ENCODE measurements around the gene PPP1R3G. TPM values are rescaled to one million over a fixed set of nuclear protein-coding genes. Genes with fewer than 3 reads are reported as not detected.

PPP1R3G gene
- total and polyA plus RNA-seq, 2 of the 13 experiments (the other 11 are each of a cell fraction or from before 2014, with no cell fraction given): 1.2 to 1.3 TPM

DNA sequence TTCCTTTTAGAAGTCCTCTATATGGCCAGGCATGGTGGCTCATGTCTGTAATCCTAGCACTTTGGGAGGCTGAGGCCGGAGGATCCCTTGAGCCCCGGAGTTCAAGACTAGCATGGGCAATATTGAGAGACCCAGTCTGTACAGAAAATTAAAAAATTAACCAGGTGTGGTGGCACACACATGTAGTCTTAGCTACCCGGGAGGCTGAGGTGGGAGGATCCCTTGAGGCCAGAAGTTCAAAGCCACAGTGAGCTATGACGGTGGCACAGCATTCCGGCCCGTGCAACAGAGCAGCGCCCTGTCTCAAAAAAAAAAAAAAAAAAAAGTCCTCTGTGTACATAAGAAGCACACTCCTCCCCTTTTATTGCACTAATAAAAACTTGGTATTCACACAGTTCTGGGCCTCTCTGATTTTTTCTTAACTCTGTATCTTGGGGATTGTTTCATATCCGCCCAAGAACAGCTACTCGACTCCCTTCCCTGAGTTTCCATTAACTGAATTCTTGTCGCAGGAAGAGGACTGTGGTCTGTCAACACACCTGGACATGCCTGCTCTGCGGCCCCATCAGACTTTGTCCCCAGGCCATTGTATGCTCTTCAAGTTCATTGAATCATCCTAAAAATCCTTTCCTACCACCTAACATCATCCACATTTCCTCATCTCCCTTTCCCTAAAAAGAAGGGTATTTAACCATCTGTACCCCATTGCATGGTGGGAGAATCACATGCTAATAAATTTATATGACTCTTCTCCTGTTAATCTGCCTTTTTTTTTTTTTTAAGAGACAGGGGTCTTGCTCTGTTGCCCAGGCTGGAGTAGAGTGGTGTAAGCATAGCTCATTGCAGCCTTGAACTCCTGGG lies 25.9 kb upstream of the PPP1R3G start (continued):
- TF ChIP-seq, protein P1, sequence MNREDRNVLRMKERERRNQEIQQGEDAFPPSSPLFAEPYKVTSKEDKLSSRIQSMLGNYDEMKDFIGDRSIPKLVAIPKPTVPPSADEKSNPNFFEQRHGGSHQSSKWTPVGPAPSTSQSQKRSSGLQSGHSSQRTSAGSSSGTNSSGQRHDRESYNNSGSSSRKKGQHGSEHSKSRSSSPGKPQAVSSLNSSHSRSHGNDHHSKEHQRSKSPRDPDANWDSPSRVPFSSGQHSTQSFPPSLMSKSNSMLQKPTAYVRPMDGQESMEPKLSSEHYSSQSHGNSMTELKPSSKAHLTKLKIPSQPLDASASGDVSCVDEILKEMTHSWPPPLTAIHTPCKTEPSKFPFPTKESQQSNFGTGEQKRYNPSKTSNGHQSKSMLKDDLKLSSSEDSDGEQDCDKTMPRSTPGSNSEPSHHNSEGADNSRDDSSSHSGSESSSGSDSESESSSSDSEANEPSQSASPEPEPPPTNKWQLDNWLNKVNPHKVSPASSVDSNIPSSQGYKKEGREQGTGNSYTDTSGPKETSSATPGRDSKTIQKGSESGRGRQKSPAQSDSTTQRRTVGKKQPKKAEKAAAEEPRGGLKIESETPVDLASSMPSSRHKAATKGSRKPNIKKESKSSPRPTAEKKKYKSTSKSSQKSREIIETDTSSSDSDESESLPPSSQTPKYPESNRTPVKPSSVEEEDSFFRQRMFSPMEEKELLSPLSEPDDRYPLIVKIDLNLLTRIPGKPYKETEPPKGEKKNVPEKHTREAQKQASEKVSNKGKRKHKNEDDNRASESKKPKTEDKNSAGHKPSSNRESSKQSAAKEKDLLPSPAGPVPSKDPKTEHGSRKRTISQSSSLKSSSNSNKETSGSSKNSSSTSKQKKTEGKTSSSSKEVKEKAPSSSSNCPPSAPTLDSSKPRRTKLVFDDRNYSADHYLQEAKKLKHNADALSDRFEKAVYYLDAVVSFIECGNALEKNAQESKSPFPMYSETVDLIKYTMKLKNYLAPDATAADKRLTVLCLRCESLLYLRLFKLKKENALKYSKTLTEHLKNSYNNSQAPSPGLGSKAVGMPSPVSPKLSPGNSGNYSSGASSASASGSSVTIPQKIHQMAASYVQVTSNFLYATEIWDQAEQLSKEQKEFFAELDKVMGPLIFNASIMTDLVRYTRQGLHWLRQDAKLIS (CRISPR knock-in tag; IDR thresholded peaks at IDR 0.05): no peak
- TF ChIP-seq MEIS2 (CRISPR knock-in tag; IDR thresholded peaks at IDR 0.05) (peak; percentile 83), ZNF160 (CRISPR knock-in tag; IDR thresholded peaks at IDR 0.05) (no peak), ZNF737 (CRISPR knock-in tag; IDR thresholded peaks at IDR 0.05; ENCODE audit: borderline replicate concordance) (no peak), TGIF2 (CRISPR knock-in tag; IDR thresholded peaks at IDR 0.05) (peak; percentile 56; the same call in 1 of the 2 replicates), PAWR (CRISPR knock-in tag; IDR thresholded peaks at IDR 0.05; ENCODE audit: borderline replicate concordance) (no peak), ZBTB42 (CRISPR knock-in tag; IDR thresholded peaks at IDR 0.05) (no peak), HMG20A (CRISPR knock-in tag; IDR thresholded peaks at IDR 0.05; ENCODE audit: borderline replicate concordance) (peak; percentile 82; the same call in 1 of the 2 replicates), ZNF891 (CRISPR knock-in tag; IDR thresholded peaks at IDR 0.05) (no peak), PHF20 (CRISPR knock-in tag; IDR thresholded peaks at IDR 0.05) (no peak), MTA1 (CRISPR knock-in tag; IDR thresholded peaks at IDR 0.05; ENCODE audit: borderline replicate concordance) (no peak), SMARCC2 (IDR thresholded peaks at IDR 0.05) (peak; percentile 81; the same call in 1 of the 2 replicates), FOXK1 (CRISPR knock-in tag; IDR thresholded peaks at IDR 0.05; ENCODE audit: borderline replicate concordance, low read depth) (peak; percentile 73; the same call in 1 of the 2 replicates), FOXJ3 (CRISPR knock-in tag; IDR thresholded peaks at IDR 0.05; ENCODE audit: borderline replicate concordance) (peak; percentile 58; the same call in 1 of the 2 replicates), SMAD3 (CRISPR knock-in tag; IDR thresholded peaks at IDR 0.05) (peak; percentile 76)
- TF ChIP-seq, protein P2, sequence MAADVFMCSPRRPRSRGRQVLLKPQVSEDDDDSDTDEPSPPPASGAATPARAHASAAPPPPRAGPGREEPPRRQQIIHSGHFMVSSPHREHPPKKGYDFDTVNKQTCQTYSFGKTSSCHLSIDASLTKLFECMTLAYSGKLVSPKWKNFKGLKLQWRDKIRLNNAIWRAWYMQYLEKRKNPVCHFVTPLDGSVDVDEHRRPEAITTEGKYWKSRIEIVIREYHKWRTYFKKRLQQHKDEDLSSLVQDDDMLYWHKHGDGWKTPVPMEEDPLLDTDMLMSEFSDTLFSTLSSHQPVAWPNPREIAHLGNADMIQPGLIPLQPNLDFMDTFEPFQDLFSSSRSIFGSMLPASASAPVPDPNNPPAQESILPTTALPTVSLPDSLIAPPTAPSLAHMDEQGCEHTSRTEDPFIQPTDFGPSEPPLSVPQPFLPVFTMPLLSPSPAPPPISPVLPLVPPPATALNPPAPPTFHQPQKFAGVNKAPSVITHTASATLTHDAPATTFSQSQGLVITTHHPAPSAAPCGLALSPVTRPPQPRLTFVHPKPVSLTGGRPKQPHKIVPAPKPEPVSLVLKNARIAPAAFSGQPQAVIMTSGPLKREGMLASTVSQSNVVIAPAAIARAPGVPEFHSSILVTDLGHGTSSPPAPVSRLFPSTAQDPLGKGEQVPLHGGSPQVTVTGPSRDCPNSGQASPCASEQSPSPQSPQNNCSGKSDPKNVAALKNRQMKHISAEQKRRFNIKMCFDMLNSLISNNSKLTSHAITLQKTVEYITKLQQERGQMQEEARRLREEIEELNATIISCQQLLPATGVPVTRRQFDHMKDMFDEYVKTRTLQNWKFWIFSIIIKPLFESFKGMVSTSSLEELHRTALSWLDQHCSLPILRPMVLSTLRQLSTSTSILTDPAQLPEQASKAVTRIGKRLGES (CRISPR knock-in tag; IDR thresholded peaks at IDR 0.05; ENCODE audit: borderline replicate concordance): no peak
- TF ChIP-seq, protein P3, sequence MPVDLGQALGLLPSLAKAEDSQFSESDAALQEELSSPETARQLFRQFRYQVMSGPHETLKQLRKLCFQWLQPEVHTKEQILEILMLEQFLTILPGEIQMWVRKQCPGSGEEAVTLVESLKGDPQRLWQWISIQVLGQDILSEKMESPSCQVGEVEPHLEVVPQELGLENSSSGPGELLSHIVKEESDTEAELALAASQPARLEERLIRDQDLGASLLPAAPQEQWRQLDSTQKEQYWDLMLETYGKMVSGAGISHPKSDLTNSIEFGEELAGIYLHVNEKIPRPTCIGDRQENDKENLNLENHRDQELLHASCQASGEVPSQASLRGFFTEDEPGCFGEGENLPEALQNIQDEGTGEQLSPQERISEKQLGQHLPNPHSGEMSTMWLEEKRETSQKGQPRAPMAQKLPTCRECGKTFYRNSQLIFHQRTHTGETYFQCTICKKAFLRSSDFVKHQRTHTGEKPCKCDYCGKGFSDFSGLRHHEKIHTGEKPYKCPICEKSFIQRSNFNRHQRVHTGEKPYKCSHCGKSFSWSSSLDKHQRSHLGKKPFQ (CRISPR knock-in tag; IDR thresholded peaks at IDR 0.05; ENCODE audit: insufficient replicate concordance): no peak
- TF ChIP-seq, protein P4, sequence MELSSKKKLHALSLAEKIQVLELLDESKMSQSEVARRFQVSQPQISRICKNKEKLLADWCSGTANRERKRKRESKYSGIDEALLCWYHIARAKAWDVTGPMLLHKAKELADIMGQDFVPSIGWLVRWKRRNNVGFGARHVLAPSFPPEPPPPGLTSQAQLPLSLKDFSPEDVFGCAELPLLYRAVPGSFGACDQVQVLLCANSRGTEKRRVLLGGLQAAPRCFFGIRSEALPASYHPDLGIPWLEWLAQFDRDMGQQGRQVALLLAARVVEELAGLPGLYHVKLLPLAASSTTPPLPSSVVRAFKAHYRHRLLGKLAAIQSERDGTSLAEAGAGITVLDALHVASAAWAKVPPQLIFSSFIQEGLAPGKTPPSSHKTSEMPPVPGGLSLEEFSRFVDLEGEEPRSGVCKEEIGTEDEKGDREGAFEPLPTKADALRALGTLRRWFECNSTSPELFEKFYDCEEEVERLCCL (CRISPR knock-in tag; IDR thresholded peaks at IDR 0.05; ENCODE audit: borderline replicate concordance): no peak
